Neuron (in vitro differentiated cells): ENCODE measurements around the gene MINPP1.
"Not testable (repeated sequence)": the region's sequence is repeated elsewhere in the genome, so short reads cannot be mapped to it uniquely, and the experiment has no call there.

Experiments used
- H2AFZ ChIP-seq: one replicate; pipeline ENCODE4 v1.6.1; 2013; ENCODE audit warnings: low read depth, mild to moderate bottlenecking, inconsistent platforms, low read length, moderate library complexity
- H3K27me3 ChIP-seq: one replicate; pipeline ENCODE4 v1.6.1; 2013; ENCODE audit warnings: low read length; ENCODE audit not compliant: insufficient read depth
- H3K36me3 ChIP-seq: one replicate; pipeline ENCODE4 v1.6.1; 2013; ENCODE audit warnings: low read length; ENCODE audit not compliant: insufficient read depth
- H3K4me1 ChIP-seq: one replicate; pipeline ENCODE4 v1.6.1; 2013; ENCODE audit warnings: low read length; ENCODE audit not compliant: insufficient read depth
- H3K4me3 ChIP-seq: 2 replicates; pipeline ENCODE4 v1.5.1; 2013; ENCODE audit warnings: mild to moderate bottlenecking, low read length, moderate library complexity
- H3K9me3 ChIP-seq: one replicate; pipeline ENCODE4 v1.6.1; 2013; ENCODE audit warnings: low read length

Gene MINPP1

GRCh38 chr10:87504640-87505365 lies at the start of gene MINPP1:
TSS of gene MINPP1 (plus strand) at chr10:87504893. CDS start at chr10:87504916, 23 bp downstream.
- Histone ChIP-seq H3K27me3 (no peaks in the 10 kb centered on the region), H3K9me3 (no peaks in the 10 kb centered on the region), H3K4me3 (peak within 1 kb of the TSS; percentile 94), H3K36me3 (peaks cover 11% of the 10 kb centered on the region), H2AFZ (peak within 1 kb of the TSS; percentile 81), H3K4me1 (peaks cover 32% of the 10 kb centered on the region)

- H3K36me3 ChIP-seq, H3K4me3 ChIP-seq, H2AFZ ChIP-seq, H3K9me3 ChIP-seq, H3K27me3 ChIP-seq, H3K4me1 ChIP-seq: not testable (repeated sequence)
Measured at GRCh38 chr10:87456586-87457220, 48.0 kb upstream of the MINPP1 start.

- H3K4me1 ChIP-seq, H3K4me3 ChIP-seq, H2AFZ ChIP-seq, H3K27me3 ChIP-seq, H3K36me3 ChIP-seq, H3K9me3 ChIP-seq: not testable (repeated sequence)
Measured at GRCh38 chr10:87461751-87462150, 42.9 kb upstream of the MINPP1 start.

- H3K36me3 ChIP-seq, H3K9me3 ChIP-seq, H3K4me3 ChIP-seq, H2AFZ ChIP-seq, H3K4me1 ChIP-seq, H3K27me3 ChIP-seq: not testable (repeated sequence)
Measured at GRCh38 chr10:87466849-87467248, 37.8 kb upstream of the MINPP1 start.

- not testable (repeated sequence) for H3K27me3 ChIP-seq, H3K4me3 ChIP-seq, H3K4me1 ChIP-seq, H3K36me3 ChIP-seq, H3K9me3 ChIP-seq, H2AFZ ChIP-seq
Measured at GRCh38 chr10:87488733-87489132, 16.0 kb upstream of the MINPP1 start.

- H3K36me3 ChIP-seq, H3K27me3 ChIP-seq, H3K9me3 ChIP-seq, H3K4me3 ChIP-seq, H3K4me1 ChIP-seq, H2AFZ ChIP-seq: not testable (repeated sequence)
Measured at GRCh38 chr10:87490285-87490684, 14.4 kb upstream of the MINPP1 start.

GRCh38 chr10:87492450-87492849 lies 12.2 kb upstream of the MINPP1 start:
- not testable (repeated sequence) for H3K36me3 ChIP-seq, H3K4me1 ChIP-seq, H3K9me3 ChIP-seq, H3K4me3 ChIP-seq, H2AFZ ChIP-seq, H3K27me3 ChIP-seq

- H2AFZ ChIP-seq, H3K4me3 ChIP-seq, H3K27me3 ChIP-seq, H3K9me3 ChIP-seq, H3K36me3 ChIP-seq, H3K4me1 ChIP-seq: not testable (repeated sequence)
Measured at GRCh38 chr10:87495446-87495845, 9.2 kb upstream of the MINPP1 start.

GRCh38 chr10:87497386-87497785 lies 7.3 kb upstream of the MINPP1 start:
- not testable (repeated sequence) for H3K9me3 ChIP-seq, H3K27me3 ChIP-seq, H3K4me3 ChIP-seq, H3K4me1 ChIP-seq, H2AFZ ChIP-seq, H3K36me3 ChIP-seq

GRCh38 chr10:87498106-87498789 lies 6.4 kb upstream of the MINPP1 start:
- H3K9me3 ChIP-seq, H3K4me1 ChIP-seq, H2AFZ ChIP-seq, H3K4me3 ChIP-seq, H3K36me3 ChIP-seq, H3K27me3 ChIP-seq: not testable (repeated sequence)

- H3K36me3 ChIP-seq: no peaks in the 10 kb centered on the region
- peaks cover 9% of the 10 kb centered on the region for H3K4me1 ChIP-seq
- no peaks in the 10 kb centered on the region for H3K9me3 ChIP-seq
- no peak overlapping the region for H3K4me3 ChIP-seq
- H2AFZ ChIP-seq: no peak overlapping the region
- no peaks in the 10 kb centered on the region for H3K27me3 ChIP-seq
Measured at GRCh38 chr10:87500646-87501048, 4.0 kb upstream of the MINPP1 start.

GRCh38 chr10:87503401-87503800 lies 1.3 kb upstream of the MINPP1 start:
- H3K36me3 ChIP-seq: no peaks in the 10 kb centered on the region
- peak overlapping the region; percentile 94 for H3K4me3 ChIP-seq
- no peaks in the 10 kb centered on the region for H3K9me3 ChIP-seq

GRCh38 chr10:87503886-87504285 lies 807 bp upstream of the MINPP1 start:
- Histone ChIP-seq H3K36me3 (peaks cover 2% of the 10 kb centered on the region), H3K9me3 (no peaks in the 10 kb centered on the region), H3K4me1 (peaks cover 32% of the 10 kb centered on the region), H2AFZ (peak overlapping the region; percentile 81), H3K4me3 (peak overlapping the region; percentile 94), H3K27me3 (no peaks in the 10 kb centered on the region)

More at GRCh38 chr10:87503401-87503800, 1.3 kb upstream of the MINPP1 start:
- Histone ChIP-seq H3K27me3 (no peaks in the 10 kb centered on the region), H3K4me1 (peaks cover 32% of the 10 kb centered on the region), H2AFZ (no peak overlapping the region)
